DND-41 (cell line): ENCODE measurements around the gene COQ10B.
"Not testable (repeated sequence)": the region's sequence is repeated elsewhere in the genome, so short reads cannot be mapped to it uniquely, and the experiment has no call there.

Experiments used
- ATAC-seq: fragments of 200-7000 bp; cut with Tn5 transposase; 3 replicates; pipeline ENCODE4 v1.9.1; 2021; ENCODE audit warnings: low read depth; ENCODE audit not compliant: insufficient read depth
- DNase-seq: peaks from one replicate; pipeline ENCODE4 v3.0.0-alpha.2; 2020
- H2AFZ ChIP-seq: 2 replicates; pipeline ENCODE4 v1.6.0; 2012; ENCODE audit warnings: low read depth, low read length
- H3K27ac ChIP-seq: 2 replicates; pipeline ENCODE4 v1.5.1; 2012; ENCODE audit warnings: low read length, inconsistent platforms
- H3K27me3 ChIP-seq: fragments of 200-600 bp; sonication (generic); 2 replicates; pipeline ENCODE4 v1.6.0; 2012; ENCODE audit warnings: low read length, mild to moderate bottlenecking, inconsistent platforms; ENCODE audit not compliant: insufficient read depth, poor library complexity
- H3K36me3 ChIP-seq: 2 replicates; pipeline ENCODE4 v1.5.1; 2012; ENCODE audit warnings: low read length, inconsistent platforms; ENCODE audit not compliant: insufficient read depth
- H3K4me1 ChIP-seq: 2 replicates; pipeline ENCODE4 v1.5.1; 2012; ENCODE audit warnings: mild to moderate bottlenecking, low read length; ENCODE audit not compliant: insufficient read depth
- H3K4me2 ChIP-seq: 2 replicates; pipeline ENCODE4 v1.6.0; 2012; ENCODE audit warnings: mild to moderate bottlenecking, moderate library complexity, low read length, inconsistent platforms; ENCODE audit not compliant: insufficient read depth
- H3K4me3 ChIP-seq, 2 experiments: fragments of 200-600 bp in 1 of 2; shearing (Covaris generic) in 1 of 2; 2 replicates each; pipeline ENCODE4 v1.5.1; 2012 to 2016; ENCODE audit warnings: inconsistent platforms in 2 of 2, low read length in 2 of 2, mild to moderate bottlenecking in 2 of 2, low read depth in 1 of 2, moderate library complexity in 1 of 2
- H3K79me2 ChIP-seq: 2 replicates; pipeline ENCODE4 v1.6.0; 2012; ENCODE audit warnings: low read length, inconsistent platforms; ENCODE audit not compliant: insufficient read depth
- H3K9ac ChIP-seq: 2 replicates; pipeline ENCODE4 v1.6.0; 2012; ENCODE audit warnings: low read depth, mild to moderate bottlenecking, inconsistent platforms, low read length, moderate library complexity
- H3K9me3 ChIP-seq: 2 replicates; pipeline ENCODE4 v1.5.1; 2012; ENCODE audit warnings: low read length, moderate library complexity, mild to moderate bottlenecking, inconsistent platforms; ENCODE audit not compliant: insufficient read depth, severe bottlenecking
- H4K20me1 ChIP-seq: 2 replicates; pipeline ENCODE4 v1.6.0; 2012; ENCODE audit warnings: low read length; ENCODE audit not compliant: insufficient read depth
- EZH2 ChIP-seq: IDR thresholded peaks from 3 replicates; pipeline ENCODE4 v1.6.1; 2012; ENCODE audit warnings: borderline replicate concordance, low read depth, mild to moderate bottlenecking, moderate library complexity, low read length, inconsistent platforms; ENCODE audit not compliant: severe bottlenecking
- TF ChIP-seq, protein P1 (sequence below): IDR thresholded peaks from 2 replicates; pipeline ENCODE4 v1.5.1; 2012; ENCODE audit warnings: borderline replicate concordance, low read length, moderate library complexity, mild to moderate bottlenecking; ENCODE audit not compliant: poor library complexity, severe bottlenecking; ENCODE audit errors: extremely low read depth

Gene COQ10B

DNA sequence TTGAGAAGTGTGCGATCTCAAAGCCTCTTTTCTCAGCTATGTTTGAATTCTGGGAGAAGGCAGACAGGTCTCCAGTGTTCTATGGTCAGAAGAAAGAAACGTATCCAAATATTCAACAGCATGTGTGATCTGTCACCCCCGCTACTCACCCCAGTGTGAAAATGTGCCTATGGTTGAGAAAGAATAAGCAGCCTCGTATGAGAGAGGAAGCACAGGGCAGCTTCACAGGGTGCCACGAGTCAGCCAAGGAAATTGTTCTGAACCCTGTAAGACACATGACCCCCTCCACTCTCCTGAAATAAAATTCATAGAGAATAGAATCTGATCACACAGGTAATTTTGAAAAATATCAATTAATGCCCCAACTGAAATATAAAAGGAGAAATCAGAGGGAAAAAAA lies 10.5 kb upstream of the COQ10B start:
- TF ChIP-seq, protein P1, sequence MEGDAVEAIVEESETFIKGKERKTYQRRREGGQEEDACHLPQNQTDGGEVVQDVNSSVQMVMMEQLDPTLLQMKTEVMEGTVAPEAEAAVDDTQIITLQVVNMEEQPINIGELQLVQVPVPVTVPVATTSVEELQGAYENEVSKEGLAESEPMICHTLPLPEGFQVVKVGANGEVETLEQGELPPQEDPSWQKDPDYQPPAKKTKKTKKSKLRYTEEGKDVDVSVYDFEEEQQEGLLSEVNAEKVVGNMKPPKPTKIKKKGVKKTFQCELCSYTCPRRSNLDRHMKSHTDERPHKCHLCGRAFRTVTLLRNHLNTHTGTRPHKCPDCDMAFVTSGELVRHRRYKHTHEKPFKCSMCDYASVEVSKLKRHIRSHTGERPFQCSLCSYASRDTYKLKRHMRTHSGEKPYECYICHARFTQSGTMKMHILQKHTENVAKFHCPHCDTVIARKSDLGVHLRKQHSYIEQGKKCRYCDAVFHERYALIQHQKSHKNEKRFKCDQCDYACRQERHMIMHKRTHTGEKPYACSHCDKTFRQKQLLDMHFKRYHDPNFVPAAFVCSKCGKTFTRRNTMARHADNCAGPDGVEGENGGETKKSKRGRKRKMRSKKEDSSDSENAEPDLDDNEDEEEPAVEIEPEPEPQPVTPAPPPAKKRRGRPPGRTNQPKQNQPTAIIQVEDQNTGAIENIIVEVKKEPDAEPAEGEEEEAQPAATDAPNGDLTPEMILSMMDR = no peak
- no peak for TF ChIP-seq EZH2
- Histone ChIP-seq H3K79me2 (no peaks in the 10 kb centered on the region), H2AFZ (no peak overlapping the region), H3K4me3 (no peak overlapping the region), H3K27me3 (no peaks in the 10 kb centered on the region), H3K9me3 (no peaks in the 10 kb centered on the region), H3K9ac (no peak overlapping the region), H3K36me3 (no peaks in the 10 kb centered on the region), H4K20me1 (no peaks in the 10 kb centered on the region), H3K4me2 (no peak overlapping the region), H3K27ac (no peak overlapping the region), H3K4me1 (peaks cover 3% of the 10 kb centered on the region; the same call in 1 of the 2 replicates)
- DNase-seq = no peak
- no peak for ATAC-seq

DNA sequence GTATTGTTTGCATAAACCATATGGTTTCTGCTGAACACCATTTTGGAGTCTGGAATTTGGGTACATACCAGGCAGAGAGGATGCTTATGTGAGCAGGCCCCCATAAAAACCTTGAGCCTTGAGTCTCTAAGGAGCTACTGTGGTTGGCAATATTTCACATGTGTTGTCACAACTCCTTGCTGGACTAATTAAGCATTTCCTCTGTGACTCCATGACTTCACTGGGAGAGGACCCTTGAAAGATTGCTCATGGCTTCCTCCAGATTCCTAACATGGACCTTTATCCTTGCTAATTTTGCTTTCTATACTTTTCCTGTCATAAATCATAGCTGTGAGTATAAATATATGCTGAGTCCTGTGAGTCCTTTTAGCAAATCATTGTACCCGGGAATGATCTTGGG lies 7.6 kb upstream of the COQ10B start:
- Histone ChIP-seq H3K4me3 (no peak overlapping the region), H3K27me3 (no peaks in the 10 kb centered on the region), H3K4me2 (no peak overlapping the region), H3K79me2 (no peaks in the 10 kb centered on the region), H3K9ac (no peak overlapping the region), H2AFZ (no peak overlapping the region), H3K4me1 (peaks cover 3% of the 10 kb centered on the region; the same call in 1 of the 2 replicates), H3K9me3 (no peaks in the 10 kb centered on the region), H3K36me3 (no peaks in the 10 kb centered on the region), H3K27ac (no peak overlapping the region), H4K20me1 (no peaks in the 10 kb centered on the region)
- TF ChIP-seq, protein P1 = no peak
- TF ChIP-seq EZH2 = no peak
- no peak for ATAC-seq
- DNase-seq = no peak

DNA sequence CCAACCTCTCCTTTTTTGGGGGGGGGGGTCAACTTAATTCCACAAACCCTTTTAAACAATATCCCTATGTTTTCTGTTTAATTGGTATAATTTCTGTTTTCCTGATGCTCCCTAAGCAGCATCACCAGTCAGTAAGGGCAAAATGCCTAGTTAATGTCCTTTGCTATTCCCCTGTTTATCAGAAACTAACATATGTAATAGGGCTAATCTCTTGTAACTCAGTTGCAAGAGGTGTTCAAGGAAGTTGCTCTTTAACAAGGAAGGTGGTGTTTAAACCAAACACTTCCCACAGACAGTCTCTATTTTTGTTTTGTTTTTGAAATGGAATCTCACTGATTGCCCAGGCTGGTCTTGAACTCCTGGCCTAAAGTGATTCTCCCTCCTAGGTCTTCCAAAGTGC lies 6.5 kb upstream of the COQ10B start:
- no peaks in the 10 kb centered on the region for H3K79me2 ChIP-seq
- H3K36me3 ChIP-seq = no peaks in the 10 kb centered on the region
- no peak overlapping the region for H3K27ac ChIP-seq
- no peaks in the 10 kb centered on the region for H3K9me3 ChIP-seq
- no peak for DNase-seq
- H3K27me3 ChIP-seq = no peaks in the 10 kb centered on the region
- no peak overlapping the region for H3K4me2 ChIP-seq
- no peak overlapping the region for H3K9ac ChIP-seq
- H3K4me3 ChIP-seq = no peak overlapping the region
- H2AFZ ChIP-seq = no peak overlapping the region
- ATAC-seq = no peak
- no peak for TF ChIP-seq EZH2
- TF ChIP-seq, protein P1 = no peak
- H3K4me1 ChIP-seq = peaks cover 13% of the 10 kb centered on the region
- H4K20me1 ChIP-seq = no peaks in the 10 kb centered on the region

DNA sequence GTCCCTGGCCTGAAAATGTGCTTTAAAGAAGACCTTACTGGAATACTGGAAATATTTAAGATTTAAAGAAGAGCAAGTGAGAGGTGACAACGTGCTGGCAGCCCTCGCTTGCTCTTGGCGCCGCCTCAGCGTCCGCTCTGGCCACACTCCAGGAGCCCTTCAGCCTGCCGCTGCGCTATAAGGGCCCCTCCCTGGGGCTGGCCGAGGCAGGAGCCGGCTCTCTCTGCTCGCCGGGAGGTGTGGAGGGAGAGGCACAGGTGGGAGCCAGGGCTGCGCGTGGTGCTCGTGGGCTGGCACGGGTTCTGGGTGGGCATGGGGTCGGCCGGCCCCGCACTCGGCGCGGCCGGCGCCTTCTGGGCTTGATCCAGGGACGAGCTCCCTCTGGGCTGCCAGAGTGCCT lies 2.9 kb upstream of the COQ10B start:
- Histone ChIP-seq H2AFZ (no peak overlapping the region), H3K79me2 (peaks cover 28% of the 10 kb centered on the region), H3K9me3 (no peaks in the 10 kb centered on the region), H3K9ac (no peak overlapping the region), H4K20me1 (peaks cover 9% of the 10 kb centered on the region; the same call in 1 of the 2 replicates), H3K4me2 (no peak overlapping the region), H3K27me3 (no peaks in the 10 kb centered on the region), H3K4me1 (peaks cover 32% of the 10 kb centered on the region), H3K36me3 (no peaks in the 10 kb centered on the region), H3K4me3 (no peak overlapping the region), H3K27ac (no peak overlapping the region)
- TF ChIP-seq, protein P1 = no peak
- DNase-seq (no peak), ATAC-seq (no peak)

DNA sequence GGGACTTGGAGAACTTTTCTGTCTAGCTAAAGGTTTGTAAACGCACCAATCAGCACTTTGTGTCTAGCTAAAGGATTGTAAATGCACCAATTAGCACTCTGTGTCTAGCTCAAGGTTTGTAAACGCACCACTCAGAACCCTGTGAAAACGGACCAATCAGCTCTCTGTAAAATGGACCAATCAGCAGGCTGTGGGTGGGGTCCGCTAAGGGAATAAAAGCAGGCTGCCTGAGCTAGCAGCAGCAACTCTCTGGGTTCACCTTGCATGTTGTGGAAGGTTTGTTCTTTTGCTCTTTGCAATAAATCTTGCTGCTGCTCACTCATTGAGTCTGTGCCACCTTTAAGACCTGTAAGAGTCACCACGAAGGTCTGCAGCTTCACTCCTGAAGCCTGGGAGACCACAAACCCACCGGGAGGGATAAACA lies 2.4 kb upstream of the COQ10B start:
- H2AFZ ChIP-seq = peak overlapping the region; percentile 70
- H3K4me1 ChIP-seq = peaks cover 36% of the 10 kb centered on the region
- H3K79me2 ChIP-seq = peaks cover 33% of the 10 kb centered on the region
- H4K20me1 ChIP-seq = peaks cover 14% of the 10 kb centered on the region; the same call in 1 of the 2 replicates
- DNase-seq = peak; percentile 50
- not testable (repeated sequence) for ATAC-seq, H3K9me3 ChIP-seq, H3K9ac ChIP-seq, H3K4me2 ChIP-seq, H3K36me3 ChIP-seq, H3K27ac ChIP-seq, H3K4me3 ChIP-seq, H3K27me3 ChIP-seq
